GM06990 (cell line): ENCODE measurements around the gene ERG28.

Experiments used
- DNase-seq: peaks from one replicate; pipeline ENCODE4 v3.0.0-alpha.2; 2011; ENCODE audit not compliant: insufficient read length; ENCODE audit errors: extremely low read depth
- H3K27me3 ChIP-seq: replicated peaks from 2 replicates; pipeline ENCODE4 v1.6.0; 2011; ENCODE audit warnings: low read length; ENCODE audit not compliant: control insufficient read depth, insufficient read depth
- H3K36me3 ChIP-seq: 2 replicates; pipeline ENCODE4 v1.5.1; 2011; ENCODE audit warnings: low read length; ENCODE audit not compliant: control insufficient read depth, insufficient read depth
- H3K4me3 ChIP-seq: replicated peaks from 2 replicates; pipeline ENCODE4 v1.5.1; 2011; ENCODE audit warnings: low read depth, mild to moderate bottlenecking, control low read depth, low read length
- TF ChIP-seq, protein P1 (sequence below): IDR thresholded peaks from 2 replicates; pipeline ENCODE4 v1.5.1; 2011; ENCODE audit warnings: low read length, control low read depth, mild to moderate bottlenecking, inconsistent platforms; ENCODE audit not compliant: insufficient read depth, poor library complexity, severe bottlenecking

The ERG28 gene

GRCh38 chr14:75660630-75661498, at the start of gene ERG28, which contains the start of gene TTLL5:
Gene ERG28, minus strand, starts transcription at chr14:75660876. Its CDS starts 3,374 bp downstream, at chr14:75657502.
Gene TTLL5, plus strand, starts transcription at chr14:75661246. Its CDS starts 1,904 bp downstream, at chr14:75663150.
- TF ChIP-seq, protein P1, sequence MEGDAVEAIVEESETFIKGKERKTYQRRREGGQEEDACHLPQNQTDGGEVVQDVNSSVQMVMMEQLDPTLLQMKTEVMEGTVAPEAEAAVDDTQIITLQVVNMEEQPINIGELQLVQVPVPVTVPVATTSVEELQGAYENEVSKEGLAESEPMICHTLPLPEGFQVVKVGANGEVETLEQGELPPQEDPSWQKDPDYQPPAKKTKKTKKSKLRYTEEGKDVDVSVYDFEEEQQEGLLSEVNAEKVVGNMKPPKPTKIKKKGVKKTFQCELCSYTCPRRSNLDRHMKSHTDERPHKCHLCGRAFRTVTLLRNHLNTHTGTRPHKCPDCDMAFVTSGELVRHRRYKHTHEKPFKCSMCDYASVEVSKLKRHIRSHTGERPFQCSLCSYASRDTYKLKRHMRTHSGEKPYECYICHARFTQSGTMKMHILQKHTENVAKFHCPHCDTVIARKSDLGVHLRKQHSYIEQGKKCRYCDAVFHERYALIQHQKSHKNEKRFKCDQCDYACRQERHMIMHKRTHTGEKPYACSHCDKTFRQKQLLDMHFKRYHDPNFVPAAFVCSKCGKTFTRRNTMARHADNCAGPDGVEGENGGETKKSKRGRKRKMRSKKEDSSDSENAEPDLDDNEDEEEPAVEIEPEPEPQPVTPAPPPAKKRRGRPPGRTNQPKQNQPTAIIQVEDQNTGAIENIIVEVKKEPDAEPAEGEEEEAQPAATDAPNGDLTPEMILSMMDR, result no peak
- H3K36me3 ChIP-seq, result peaks cover 6% of the 10 kb centered on the region; the same call in 1 of the 2 replicates
- DNase-seq, result peak; percentile 100
- peak within 1 kb of the TSS; percentile 94 for H3K4me3 ChIP-seq
- no peaks in the 10 kb centered on the region for H3K27me3 ChIP-seq

GRCh38 chr14:75709207-75709812, 48.6 kb upstream of the ERG28 start:
- TF ChIP-seq, protein P1, result peak; percentile 81
- Histone ChIP-seq H3K36me3 (no peaks in the 10 kb centered on the region; the same call in 1 of the 2 replicates), H3K4me3 (no peak overlapping the region), H3K27me3 (no peaks in the 10 kb centered on the region)
- DNase-seq, result peak; percentile 35

DNA sequence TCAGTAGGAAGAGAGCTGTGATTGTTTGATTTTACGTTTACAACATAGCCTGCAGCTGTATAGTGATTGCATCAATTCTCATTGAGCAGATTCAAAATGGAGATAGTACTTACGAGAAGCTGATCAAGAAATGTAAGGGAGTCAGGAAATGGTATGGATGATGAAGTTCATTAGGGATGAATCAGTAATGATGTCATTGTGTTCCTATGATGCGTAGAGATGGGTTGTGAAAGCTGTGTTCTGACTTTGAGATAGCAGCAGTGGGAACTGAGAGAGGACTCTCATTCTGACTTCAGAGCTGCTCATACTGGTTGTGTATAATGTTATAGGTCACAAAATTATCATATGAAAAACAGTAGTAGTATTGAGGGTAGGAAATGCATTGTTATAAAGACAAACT, 44.3 kb upstream of the ERG28 start:
- H3K4me3 ChIP-seq, result no peak overlapping the region
- peaks cover 2% of the 10 kb centered on the region for H3K36me3 ChIP-seq
- no peaks in the 10 kb centered on the region for H3K27me3 ChIP-seq
- no peak for DNase-seq
- TF ChIP-seq, protein P1, result no peak

GRCh38 chr14:75703467-75703866, 42.8 kb upstream of the ERG28 start:
- TF ChIP-seq, protein P1, result no peak
- H3K36me3 ChIP-seq, result peaks cover 2% of the 10 kb centered on the region
- no peak overlapping the region for H3K4me3 ChIP-seq
- no peaks in the 10 kb centered on the region for H3K27me3 ChIP-seq
- no peak for DNase-seq

DNA sequence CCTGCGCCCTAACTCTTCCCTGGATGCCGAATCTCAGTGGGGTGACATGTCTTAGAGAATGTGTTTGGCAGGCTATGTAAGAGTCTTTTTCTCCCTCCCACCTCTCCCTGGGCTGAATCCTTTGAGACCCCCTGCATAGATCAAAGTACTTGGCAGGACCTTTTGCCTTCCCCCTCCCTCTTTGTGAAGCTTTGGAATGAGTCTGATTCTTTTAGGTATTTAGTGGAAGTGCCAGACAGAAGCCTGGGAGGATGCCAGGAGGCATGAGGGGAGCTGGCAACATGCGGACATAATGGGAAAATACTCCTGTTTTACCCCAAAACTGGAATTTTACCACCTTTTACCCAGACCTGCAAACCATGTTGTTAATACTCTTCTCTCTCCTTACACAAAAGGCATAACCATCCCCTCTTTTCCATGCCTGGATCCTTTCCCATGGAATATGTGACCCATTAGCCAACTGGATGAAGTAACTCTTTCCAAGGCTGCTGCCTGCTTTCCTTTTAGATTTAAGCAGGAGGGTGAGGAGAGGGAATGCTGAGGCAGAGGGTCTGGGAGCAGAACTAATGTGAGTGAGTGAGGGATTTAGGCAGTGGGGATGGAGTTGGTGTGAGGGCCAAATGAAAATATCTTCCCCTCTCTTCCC, 42.1 kb upstream of the ERG28 start:
- no peak for DNase-seq
- TF ChIP-seq, protein P1, result no peak
- Histone ChIP-seq H3K4me3 (no peak overlapping the region), H3K36me3 (peaks cover 2% of the 10 kb centered on the region), H3K27me3 (no peaks in the 10 kb centered on the region)
